GM19324 (cell line): ENCODE results near the gene GPR68.
"Not testable (repeated sequence)": the region's sequence is repeated elsewhere in the genome, so short reads cannot be mapped to it uniquely, and the experiment has no call there.

Source experiments
- ATAC-seq: cut with Tn5 transposase; IDR thresholded peaks from one replicate; pipeline ENCODE4 v1.9.1; 2021; ENCODE audit warnings: mild to moderate bottlenecking, moderate library complexity; ENCODE audit not compliant: unreplicated experiment, low FRiP score

The GPR68 gene

DNA sequence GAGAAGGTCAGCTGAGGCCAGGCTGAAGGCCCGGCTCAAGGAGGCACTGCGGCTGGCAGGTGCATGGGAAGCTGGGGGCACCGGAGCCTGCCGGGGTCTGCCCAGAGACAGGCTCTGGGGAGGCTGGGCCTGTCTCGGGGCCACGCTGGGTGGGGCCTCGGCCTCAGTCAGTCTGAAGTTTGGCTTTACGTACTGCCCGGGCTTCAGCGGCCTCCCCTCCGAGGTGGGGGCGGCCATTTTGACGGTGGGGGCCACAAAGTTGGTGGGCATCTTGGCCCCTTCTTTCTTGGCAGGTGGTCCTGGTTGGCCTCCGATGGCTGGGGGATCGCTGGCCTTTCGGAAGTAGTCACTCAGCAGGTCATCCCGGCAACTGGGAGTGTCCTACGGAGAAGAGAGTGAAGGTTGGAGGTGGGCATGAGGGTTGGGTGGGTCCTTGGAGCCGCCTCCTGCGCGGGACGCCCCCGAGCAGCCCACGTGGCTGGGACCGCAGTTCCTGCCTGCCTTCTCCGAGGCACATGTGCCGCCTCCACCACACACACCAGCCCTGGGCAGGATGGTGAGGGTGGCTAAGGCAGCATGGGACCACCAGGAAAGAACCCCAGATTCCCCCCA lies 28.9 kb upstream of the GPR68 start:
- ATAC-seq: no peak

DNA sequence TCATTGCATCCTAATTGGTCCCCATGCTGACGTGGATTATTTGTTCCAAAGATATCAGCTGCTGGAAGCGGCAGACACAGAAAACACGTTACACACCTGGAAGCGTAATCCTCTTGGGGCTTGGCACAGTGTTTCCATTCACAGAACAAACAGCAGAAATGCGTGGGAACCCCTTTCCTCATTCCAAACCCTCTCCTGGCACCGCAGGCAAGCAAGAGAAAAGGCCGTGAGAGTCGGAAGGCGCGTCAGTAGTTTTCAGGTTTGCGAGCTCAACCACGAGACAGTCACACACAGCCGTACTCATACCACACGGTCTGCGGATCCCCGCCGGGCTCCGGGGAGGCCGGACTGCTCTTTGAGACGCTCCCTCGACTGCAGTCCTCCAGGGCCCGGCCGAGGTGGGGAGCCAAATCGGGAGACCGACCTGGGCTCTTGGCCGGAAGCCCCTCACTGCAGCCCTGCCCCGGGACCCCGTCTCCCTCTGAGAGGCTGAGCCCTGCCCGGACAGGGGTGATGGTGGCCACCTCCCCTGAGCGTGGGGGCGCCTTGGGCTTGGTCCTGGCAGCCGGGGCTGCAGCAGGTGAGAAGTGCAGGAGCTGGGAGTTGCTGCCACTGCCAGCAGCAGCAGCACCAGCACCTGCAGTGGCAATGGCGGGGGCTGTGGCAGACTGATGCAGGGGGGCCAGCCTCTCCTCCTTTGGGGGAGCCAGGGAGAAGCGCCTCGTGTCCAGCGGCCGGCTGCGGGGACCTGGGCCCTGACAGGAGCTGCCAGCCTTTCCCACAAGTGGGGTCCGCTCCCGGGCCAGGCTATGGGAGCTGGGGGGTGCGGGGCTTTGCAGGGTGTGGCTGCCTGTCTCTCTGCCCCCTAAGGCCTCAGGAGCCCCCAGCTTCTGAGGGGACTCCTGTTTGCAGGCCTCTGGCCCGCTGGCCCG lies 28.1 kb upstream of the GPR68 start:
- no peak for ATAC-seq

DNA sequence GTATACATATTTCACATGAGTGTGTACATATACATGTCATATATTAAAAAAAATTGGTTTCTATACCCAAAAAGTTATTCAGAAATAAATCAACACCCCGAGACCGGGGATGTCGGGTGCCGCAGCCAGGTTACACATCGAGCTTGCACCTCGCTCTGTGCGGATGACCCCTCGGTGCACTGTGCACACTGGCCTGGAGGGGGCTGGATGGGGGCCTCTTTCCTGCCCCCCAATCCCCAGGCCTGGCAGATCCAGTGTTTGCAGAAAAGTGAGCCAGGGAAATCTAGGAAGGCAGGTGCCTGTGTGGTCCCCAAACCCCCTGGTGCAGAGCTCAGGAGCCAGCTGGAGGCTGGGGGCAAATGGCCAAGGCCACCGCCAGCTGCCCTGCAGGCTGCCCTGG lies 27.1 kb upstream of the GPR68 start:
- ATAC-seq: no peak

DNA sequence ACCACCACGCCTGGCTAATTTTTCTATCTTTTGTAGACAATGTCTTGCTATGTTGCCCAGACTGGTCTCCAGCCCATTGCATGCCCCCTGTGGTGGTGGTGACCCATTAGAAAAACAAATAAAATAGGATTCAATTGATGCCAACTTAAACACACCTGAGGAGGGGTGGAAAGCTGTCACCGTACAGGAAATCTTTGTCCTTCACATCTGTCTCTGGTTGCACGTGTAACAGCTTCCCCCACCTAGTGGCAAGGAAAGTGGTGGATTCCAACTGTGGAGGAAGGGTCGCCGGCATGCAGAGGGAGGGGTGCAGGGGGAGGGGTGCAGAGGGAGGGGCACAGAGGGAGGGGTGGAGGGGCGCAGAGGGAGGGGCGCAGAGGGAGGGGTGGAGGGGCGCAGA lies 26.1 kb upstream of the GPR68 start:
- ATAC-seq: no peak

DNA sequence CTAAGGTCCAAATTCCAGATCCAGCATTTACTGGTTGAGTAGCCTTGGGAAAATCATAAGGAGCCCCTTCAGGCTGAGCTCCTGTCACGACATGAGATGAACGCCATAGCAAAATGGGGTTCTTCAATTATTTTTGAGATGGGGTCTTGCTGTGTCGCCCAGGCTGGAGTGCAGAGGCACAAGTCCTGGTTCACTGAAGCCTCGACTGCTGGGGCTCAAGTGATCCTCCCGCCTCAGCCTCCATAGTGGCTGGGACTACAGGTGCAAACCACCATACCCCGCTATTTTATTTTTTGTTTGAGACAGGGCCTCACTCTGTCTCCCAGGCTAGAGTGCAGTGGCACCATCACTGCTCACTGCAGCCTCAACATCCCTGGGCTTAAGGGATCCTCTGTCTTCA lies 25.7 kb upstream of the GPR68 start:
- ATAC-seq: no peak

DNA sequence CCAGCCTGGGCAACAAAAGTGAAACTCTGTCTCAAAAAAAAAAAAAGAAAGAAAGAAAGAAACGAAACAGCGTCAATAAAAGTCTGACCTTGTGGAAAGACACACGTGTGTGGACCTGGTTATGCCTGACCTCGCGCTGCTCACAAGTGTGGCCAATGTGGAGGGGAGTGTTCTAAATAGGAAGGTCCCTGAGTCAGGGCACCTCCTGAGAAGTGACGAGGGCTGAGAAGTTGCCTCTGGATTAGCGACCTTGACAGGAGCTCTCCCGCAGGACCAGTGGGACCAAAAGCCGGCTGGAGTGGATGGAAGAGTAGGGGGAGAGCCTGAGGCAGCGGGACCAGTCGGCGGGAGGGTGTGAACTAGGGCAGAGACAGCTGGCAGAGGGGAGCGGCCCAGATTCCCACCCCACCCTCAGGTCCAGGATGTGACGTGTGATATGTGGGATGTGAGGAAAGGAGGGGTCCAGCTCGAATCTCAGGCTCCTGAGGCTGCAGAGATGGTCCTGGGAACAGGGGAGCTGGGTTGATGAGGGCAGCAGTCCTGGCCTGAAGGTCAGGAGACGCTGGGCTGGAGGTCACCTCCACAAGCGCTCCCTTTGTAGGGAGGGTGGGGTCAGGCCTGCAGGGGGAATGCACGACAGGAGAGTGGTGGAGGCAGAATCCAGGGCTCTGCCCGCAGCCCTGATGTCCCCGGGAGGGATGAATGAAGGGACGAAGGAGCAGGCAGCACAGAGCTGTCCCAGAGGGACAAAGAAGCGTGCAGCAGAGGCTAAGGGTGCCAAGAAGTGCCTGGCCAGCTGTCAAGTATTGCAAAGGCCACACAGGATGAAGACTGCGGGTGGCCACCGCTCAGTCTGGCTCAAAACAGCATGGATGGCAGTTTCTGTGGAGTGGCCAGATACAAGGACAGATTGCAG lies 24.8 kb upstream of the GPR68 start:
- ATAC-seq: no peak

DNA sequence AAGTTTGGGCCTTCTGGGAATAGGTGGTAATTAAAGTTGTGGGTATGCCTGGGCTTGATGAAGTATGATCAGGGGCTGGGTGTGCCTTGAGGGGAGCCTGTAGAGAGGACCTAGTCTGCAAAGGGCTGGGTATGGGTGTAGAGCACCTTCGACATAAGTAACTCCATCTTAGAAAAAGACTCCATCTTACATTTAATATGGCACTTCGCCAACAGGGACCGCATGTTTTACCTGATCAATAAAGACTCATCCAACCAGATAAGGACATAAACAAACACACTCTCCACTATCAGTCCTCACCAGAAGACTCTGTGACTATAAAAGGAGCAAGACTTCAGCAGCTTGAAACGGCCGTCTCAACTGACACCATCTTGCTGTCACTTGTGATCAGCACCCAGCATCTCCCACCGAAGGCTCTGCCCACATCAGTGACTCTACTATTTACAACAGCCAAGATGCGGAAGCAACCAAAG lies 23.5 kb upstream of the GPR68 start:
- no peak for ATAC-seq

DNA sequence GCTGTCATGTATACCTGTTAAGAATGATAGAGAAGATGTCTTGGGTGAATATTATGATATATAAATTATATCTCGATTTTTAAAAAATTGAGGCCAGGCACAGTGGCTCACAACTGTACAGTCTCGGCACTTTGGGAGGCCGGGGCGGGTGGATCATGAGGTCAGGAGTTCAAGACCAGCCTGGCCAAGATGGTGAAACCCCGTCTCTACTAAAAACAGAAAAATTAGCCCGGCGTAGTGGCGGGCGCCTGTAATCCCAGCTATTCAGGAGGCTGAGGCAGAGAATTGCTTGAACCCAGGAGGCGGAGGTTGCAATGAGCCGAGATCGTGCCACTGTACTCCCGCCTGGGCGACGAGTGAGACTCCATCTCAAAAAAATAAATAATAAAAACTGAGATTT lies 21.8 kb upstream of the GPR68 start:
- not testable (repeated sequence) for ATAC-seq

DNA sequence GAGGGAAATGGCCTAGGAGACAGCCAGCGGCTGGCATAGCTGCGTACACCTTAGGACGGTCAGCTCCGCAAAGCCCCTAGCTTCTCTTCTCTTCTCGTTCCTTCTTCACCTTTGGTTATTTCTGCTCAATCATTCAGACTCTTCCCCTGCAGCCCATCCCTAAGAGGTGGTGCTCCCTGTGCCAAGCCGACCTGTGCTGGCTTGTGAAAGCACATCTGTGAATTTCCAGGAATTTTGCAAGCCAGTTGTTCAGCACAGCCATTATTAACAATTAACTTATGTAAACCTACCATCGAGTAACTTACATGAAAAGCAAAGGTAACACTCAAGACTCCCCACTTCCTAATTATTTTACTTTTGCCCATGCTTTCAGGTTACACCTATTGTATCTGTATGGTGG lies 20.9 kb upstream of the GPR68 start:
- ATAC-seq: no peak

DNA sequence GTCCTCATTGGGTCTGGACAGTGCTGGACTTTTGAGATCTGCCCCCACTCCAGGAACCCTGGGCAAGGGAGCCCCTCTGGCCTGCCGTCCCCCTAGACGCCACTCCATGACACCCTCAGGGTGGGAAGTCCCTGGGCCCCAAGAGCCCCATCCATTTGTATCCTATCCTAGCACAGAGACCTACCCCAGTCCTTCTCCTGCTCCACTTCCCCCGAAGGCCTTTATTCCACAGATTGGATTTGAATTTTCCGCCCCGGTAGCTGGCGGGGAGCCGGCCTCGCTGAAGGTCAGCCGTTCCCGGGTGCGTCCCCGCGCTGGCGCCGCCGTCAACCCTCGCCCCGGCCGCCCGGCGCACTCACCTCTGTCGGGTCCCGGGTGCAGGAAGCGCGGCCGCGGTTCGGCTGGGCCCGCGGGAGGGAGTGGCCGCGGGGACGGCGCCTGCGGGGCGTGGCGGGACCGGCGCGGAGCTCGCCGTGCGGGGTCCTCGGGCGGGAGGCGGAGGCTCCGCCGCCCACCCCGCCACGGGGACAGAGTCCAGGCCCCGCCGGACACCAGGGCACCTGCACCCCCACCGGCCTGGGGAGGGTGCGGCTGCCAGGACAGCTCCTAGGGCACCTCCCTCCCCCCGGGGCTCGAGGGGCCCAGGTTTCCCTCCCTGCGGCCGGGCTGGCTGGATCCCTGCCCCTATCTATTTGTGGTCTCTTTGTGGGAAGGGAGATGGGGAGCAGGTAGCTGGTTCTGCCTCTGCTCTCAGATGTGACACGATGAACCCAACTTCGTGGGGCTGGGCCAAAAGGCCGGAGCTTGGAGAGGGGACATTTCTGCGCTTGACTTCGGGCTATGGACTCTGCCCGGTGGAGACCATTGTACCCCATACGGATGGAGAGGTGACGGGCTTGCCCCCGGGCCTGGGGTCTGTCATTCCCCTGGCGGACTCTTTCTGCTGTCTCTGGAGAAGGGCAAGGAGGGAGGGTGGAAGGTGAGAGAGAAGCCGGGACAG lies 19.9 kb upstream of the GPR68 start:
- ATAC-seq: no peak

DNA sequence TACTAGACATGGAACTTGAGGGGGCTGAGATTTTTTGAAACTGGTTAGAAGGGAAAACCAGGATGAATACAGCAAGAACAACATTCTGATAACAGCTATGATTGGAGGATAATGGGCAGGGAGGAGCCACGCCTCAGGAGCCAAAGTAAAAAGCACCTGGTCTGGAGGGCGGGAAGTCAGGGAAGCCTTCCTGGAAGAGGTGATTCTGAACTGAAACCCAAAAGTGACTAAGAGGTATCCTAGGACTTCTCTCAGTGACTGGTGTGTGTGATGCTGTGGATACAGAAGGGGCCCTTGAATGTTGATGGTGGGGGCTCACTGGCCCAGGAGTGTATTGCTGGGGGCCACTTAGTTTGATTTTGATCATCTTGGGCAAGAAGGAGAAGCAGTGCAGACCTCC lies 18.8 kb upstream of the GPR68 start:
- no peak for ATAC-seq

DNA sequence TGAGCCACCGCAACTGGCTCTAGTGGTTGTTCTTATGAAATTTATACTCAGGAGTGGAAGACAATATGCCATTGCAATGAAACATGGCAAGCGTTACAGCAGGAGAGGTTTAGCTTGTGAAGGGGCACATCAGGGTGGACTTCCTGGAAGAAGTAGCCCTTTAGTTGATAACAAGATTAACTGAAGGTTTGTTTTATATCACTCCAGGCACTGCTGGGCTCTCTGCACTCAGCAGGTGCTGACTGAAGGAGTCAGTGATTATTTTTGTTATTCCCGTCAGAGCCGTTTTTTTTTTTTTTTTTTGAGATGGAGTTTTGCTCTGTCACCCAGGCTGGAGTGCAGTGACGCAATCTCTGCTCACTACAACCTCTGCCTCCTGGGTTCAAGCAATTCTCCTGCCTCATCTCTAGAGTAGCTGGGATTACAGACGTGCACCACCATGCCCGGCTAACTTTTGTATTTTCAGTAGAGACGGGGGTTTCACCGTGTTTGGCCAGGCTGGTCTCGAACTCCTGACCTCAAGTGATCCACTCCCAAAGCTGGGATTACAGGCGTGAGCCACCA lies 17.6 kb upstream of the GPR68 start:
- ATAC-seq: no peak

DNA sequence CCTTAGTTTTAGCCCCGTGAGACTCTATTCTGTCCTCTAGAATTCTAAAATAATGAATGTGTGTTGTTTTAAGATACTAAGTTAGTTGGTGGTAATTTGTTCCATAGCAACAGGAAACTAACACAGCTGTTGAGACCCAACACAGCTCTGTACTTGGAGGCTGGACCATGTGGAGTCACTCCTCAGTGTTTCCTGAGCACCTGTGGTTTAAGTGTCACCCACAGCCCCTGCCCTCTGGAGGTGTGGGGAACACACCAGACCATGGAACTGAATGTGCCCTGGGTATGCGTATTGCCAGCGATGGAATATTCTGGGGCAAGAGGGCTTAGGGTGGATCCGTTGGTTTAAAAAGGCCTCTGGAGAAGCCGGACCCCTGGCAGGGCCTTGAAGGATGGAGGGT lies 16.6 kb upstream of the GPR68 start:
- no peak for ATAC-seq

DNA sequence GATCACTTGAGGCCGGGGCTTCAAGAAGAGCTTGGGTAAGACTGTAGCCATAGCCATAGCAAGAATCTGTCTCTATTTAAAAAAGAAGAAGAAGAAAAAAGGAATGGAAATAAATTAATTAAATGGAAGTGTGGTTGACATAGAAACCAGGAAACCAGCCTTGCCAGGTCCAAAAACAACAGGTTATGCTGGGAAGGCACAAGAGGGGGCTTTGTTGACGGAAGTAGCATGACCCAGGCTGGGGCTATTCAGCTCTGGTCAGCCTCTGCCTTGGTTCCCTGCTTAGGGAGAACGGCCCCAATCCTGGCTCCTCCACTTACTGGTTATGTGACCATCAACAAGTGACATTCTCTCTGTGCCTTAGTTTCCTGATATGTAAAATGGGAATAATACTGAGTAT lies 14.4 kb upstream of the GPR68 start:
- no peak for ATAC-seq

DNA sequence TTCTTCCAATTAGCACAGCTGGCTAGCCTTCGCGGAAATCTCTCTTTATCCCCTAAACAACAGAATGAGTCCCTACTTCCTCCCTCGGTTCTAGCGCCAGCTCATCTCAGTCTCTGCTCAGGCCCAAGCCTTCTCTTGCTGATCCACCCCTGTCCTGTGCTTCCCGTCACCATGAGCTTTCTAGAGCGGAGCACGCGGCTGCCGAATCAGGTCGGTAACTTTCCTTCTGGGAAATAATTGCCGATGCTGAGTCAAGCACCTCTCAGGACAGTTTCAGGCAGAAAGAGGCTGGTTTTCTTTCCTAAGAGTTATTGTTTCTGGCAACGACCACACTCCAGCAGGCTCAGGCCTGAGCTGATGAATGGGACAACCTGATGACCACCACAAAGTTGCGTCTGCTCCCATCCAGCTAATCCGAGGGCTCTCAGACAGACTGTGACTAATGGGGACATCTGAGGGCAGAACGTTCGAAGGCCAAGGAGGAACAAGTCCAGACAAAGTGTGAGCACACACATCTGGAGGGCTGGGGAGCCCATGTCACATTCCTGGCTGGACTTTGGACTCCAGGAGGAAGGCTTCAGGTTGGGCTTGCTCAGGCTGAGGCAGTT lies 13.6 kb upstream of the GPR68 start:
- no peak for ATAC-seq

DNA sequence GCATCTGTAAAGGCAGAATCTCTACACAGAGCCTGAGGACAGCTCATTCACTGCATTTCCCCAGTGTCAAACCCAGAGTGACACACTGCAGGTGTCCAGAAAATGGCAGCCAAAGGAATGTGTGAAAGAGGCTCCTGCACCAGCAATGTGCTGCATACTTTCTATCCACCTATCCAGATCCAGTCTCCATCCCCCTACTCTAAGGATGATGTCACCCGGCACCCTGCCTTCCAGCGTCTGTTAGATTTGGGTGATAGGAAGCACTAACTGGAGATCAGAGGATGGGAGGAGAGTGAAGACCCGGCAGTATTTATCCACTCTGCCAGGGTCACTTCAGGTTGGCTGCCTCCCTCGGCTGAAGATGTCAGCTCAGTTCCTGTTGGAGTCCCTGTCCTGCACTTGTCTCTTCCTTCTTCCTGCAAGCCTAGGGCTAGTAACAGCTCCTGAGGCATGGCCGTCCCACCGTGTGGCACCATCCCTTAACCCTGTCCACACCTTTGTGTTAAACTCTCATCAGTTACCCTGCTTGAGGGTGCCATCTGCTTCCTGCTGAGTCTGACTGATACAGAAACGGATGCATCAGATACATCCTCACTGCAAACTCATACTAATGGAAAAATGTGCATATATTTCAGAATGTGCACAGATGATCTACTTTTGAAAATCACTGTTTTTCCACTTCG lies 13.0 kb upstream of the GPR68 start:
- ATAC-seq: no peak

DNA sequence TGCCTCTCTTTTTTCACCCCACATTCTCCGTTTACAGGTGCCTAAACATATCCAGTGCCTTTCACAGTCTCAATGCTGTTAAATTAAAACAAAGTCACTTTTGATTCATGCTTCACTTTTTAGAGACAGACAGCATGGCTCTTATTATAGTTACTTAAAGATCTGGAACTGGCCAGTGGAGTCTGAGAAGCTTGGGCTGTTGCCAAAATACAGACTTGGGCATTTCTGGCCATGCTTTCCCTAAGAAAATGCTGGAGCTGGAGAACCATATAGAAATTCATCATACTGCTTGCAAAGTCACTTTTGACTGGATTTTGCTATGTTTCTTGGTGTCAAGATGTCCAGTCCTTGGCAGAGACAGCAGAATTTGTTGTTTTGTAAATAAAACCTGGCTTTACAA lies 12.2 kb upstream of the GPR68 start:
- ATAC-seq: no peak

DNA sequence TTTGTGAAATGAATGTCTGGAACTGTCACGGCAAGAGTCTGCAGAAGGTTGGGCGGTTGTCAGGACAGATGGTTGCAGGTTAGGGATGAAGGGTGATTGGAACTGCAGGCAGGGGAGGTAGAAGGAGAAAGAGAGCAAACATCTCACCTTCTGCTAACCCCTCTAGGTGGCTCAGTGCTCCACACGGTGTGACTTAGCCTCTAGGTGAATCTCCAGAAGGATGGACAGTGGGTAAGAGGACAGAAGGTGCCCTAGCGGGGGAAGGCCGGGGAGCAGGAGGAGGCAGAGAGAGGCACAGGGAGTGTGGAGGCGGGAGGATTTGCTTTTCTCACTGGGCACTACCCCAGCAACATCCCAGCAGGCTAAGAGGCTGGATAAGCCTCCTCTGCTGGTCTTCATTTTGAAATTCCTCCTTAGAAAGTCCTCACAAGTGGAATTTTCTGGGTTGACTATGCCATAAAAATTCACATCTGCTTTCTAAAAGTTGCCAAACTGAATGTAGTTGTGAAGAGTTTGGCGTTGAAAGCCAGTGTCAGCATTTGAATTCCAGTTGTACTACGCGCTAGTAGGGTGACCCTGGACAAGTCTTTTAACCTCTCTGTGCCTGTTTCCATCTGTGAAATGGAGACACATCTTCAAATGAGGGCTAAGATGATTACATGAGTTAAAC lies 10.7 kb upstream of the GPR68 start:
- ATAC-seq: no peak
